IMR-90 (cell line): ENCODE measurements around the gene PLCG2. TPM values are rescaled to one million over a fixed set of nuclear protein-coding genes. Genes with fewer than 3 reads are reported as not detected.

Experiments used
- ATAC-seq: fragments of 200-7000 bp; cut with Tn5 transposase; 2 replicates; pipeline ENCODE4 v1.9.1; 2020; ENCODE audit warnings: low read depth, mild to moderate bottlenecking, moderate library complexity
- BruUV-seq: library from RNA; stranded (reverse); fragments of 400-500 nt; replicated peaks from 2 replicates; lab custom pipeline; 2021; lab: Mats Ljungman, UMichigan
- CTCF ChIA-PET: fragments of 300-600 bp; formaldehyde crosslinking; extraction: SDS; loops from one replicate; lab custom pipeline; 2021; ENCODE audit warnings: antibody characterized with exemption; lab: Yijun Ruan, JAX
- POLR2A ChIA-PET: fragments of 300-600 bp; sonication (Branson Sonifier 250); formaldehyde crosslinking; loops from one replicate; lab custom pipeline; 2022; ENCODE audit warnings: antibody characterized with exemption; ENCODE audit not compliant: unreplicated experiment; lab: Charles Lee
- DNase-seq: peaks from one replicate; pipeline ENCODE4 v3.0.0; 2013
- H2AFZ ChIP-seq: replicated peaks from 2 replicates; pipeline ENCODE3; 2013; ENCODE audit warnings: low read length, mild to moderate bottlenecking; ENCODE audit not compliant: poor library complexity
- H2AK5ac ChIP-seq: 2 replicates; pipeline ENCODE4 v1.6.1; 2013; ENCODE audit warnings: low read depth, low read length, inconsistent platforms
- H2AK9ac ChIP-seq: replicated peaks from 2 replicates; pipeline ENCODE3; 2013; ENCODE audit warnings: mild to moderate bottlenecking, low read depth, low read length, moderate library complexity; ENCODE audit not compliant: poor library complexity
- H2BK120ac ChIP-seq: 2 replicates; pipeline ENCODE4 v1.6.1; 2013; ENCODE audit warnings: low read depth, low read length, inconsistent platforms
- H2BK15ac ChIP-seq: 3 replicates; pipeline ENCODE4 v1.6.1; 2013; ENCODE audit warnings: low read depth, low read length, inconsistent platforms
- H2BK20ac ChIP-seq: 2 replicates; pipeline ENCODE4 v1.6.1; 2013; ENCODE audit warnings: low read depth, mild to moderate bottlenecking, inconsistent platforms, low read length, moderate library complexity
- H2BK5ac ChIP-seq: 2 replicates; pipeline ENCODE4 v1.6.1; 2013; ENCODE audit warnings: mild to moderate bottlenecking, low read depth, low read length, inconsistent platforms; ENCODE audit not compliant: poor library complexity, severe bottlenecking
- H3K14ac ChIP-seq: replicated peaks from 2 replicates; pipeline ENCODE4 v1.6.1; 2013; ENCODE audit warnings: low read depth, low read length, inconsistent platforms
- H3K18ac ChIP-seq: 2 replicates; pipeline ENCODE4 v1.6.1; 2013; ENCODE audit warnings: low read depth, low read length, control low read depth
- H3K23ac ChIP-seq: 2 replicates; pipeline ENCODE4 v1.6.1; 2013; ENCODE audit warnings: low read depth, low read length, inconsistent platforms
- H3K27ac ChIP-seq: 2 replicates; pipeline ENCODE4 v1.5.1; 2013; ENCODE audit warnings: mild to moderate bottlenecking, control low read depth, low read length; ENCODE audit not compliant: insufficient read depth
- H3K27me3 ChIP-seq: 2 replicates; pipeline ENCODE4 v1.6.1; 2013; ENCODE audit warnings: low read length; ENCODE audit not compliant: control insufficient read depth, insufficient read depth
- H3K36me3 ChIP-seq: 2 replicates; pipeline ENCODE4 v1.6.1; 2013; ENCODE audit warnings: low read length, mixed read lengths; ENCODE audit not compliant: control insufficient read depth, insufficient read depth
- H3K4ac ChIP-seq: 2 replicates; pipeline ENCODE4 v1.6.1; 2013; ENCODE audit warnings: low read depth, low read length, inconsistent platforms
- H3K4me1 ChIP-seq: 2 replicates; pipeline ENCODE4 v1.6.1; 2013; ENCODE audit warnings: low read length, mixed read lengths; ENCODE audit not compliant: control insufficient read depth, insufficient read depth
- H3K4me2 ChIP-seq: 2 replicates; pipeline ENCODE4 v1.6.1; 2013; ENCODE audit warnings: low read depth, mild to moderate bottlenecking, control low read depth, low read length, moderate library complexity
- H3K4me3 ChIP-seq: 2 replicates; pipeline ENCODE4 v1.5.1; 2013; ENCODE audit warnings: low read depth, mild to moderate bottlenecking, control low read depth, low read length, moderate library complexity; ENCODE audit not compliant: insufficient read depth
- H3K56ac ChIP-seq: 2 replicates; pipeline ENCODE4 v1.6.1; 2013; ENCODE audit warnings: low read length, inconsistent platforms; ENCODE audit not compliant: insufficient read depth; ENCODE audit errors: extremely low read depth
- H3K79me1 ChIP-seq, 2 experiments: 2 replicates each; pipeline ENCODE4 v1.6.1; 2013; ENCODE audit warnings: low read length in 2 of 2, inconsistent platforms in 1 of 2, low read depth in 1 of 2
- H3K9ac ChIP-seq: 2 replicates; pipeline ENCODE4 v1.6.1; 2013; ENCODE audit warnings: low read depth, low read length, control low read depth
- H3K9me1 ChIP-seq: 2 replicates; pipeline ENCODE4 v1.6.1; 2013; ENCODE audit warnings: low read length, inconsistent platforms; ENCODE audit not compliant: insufficient read depth
- H3K9me3 ChIP-seq: 2 replicates; pipeline ENCODE4 v1.6.1; 2013; ENCODE audit warnings: low read length; ENCODE audit not compliant: control insufficient read depth, insufficient read depth
- H4K20me1 ChIP-seq: 2 replicates; pipeline ENCODE4 v1.6.1; 2013; ENCODE audit warnings: low read length, inconsistent platforms; ENCODE audit not compliant: insufficient read depth
- H4K5ac ChIP-seq: 2 replicates; pipeline ENCODE4 v1.6.1; 2013; ENCODE audit warnings: mild to moderate bottlenecking, low read depth, low read length, control low read depth
- H4K8ac ChIP-seq, 2 experiments: 2 replicates each; pipeline ENCODE4 v1.6.1; 2013; ENCODE audit warnings: low read depth in 2 of 2, low read length in 2 of 2, control low read depth in 1 of 2, inconsistent platforms in 1 of 2
- H4K91ac ChIP-seq: 2 replicates; pipeline ENCODE4 v1.6.1; 2013; ENCODE audit warnings: low read depth, low read length, inconsistent platforms; ENCODE audit not compliant: insufficient read depth
- MXI1 ChIP-seq: IDR thresholded peaks from 2 replicates; pipeline ENCODE4 v1.6.1; 2012; ENCODE audit warnings: low read depth, mild to moderate bottlenecking, low read length, moderate library complexity, borderline replicate concordance
- RFX5 ChIP-seq: IDR thresholded peaks from 2 replicates; pipeline ENCODE4 v1.8.0; 2012; ENCODE audit warnings: low read depth, mild to moderate bottlenecking, low read length, moderate library complexity
- SMC3 ChIP-seq: fragments of 150-350 bp; IDR thresholded peaks from 2 replicates; pipeline ENCODE4 v1.6.1; 2016; ENCODE audit warnings: low read depth, mild to moderate bottlenecking, antibody characterized with exemption, low read length, moderate library complexity
- WGBS, 2 experiments: methylation state at CpG; one replicate each; pipeline versions ENCODE4 v1.1.5 to v1.1.7; 2013; ENCODE audit warnings: missing lambda C conversion rate in 2 of 2; ENCODE audit not compliant: insufficient read length in 1 of 2; ENCODE audit errors: extremely low coverage in 2 of 2; 5-methylcytosine and 5-hydroxymethylcytosine counted together
- dilution Hi-C: fragments of 300-500 bp; cut with HindIII; formaldehyde crosslinking; loops from one replicate; pipeline ENCODE4 v1.14.3; 2018; ENCODE audit warnings: low sequenced_read_pairs; ENCODE audit not compliant: unreplicated experiment
- in situ Hi-C: fragments of 300-500 bp; cut with MboI; formaldehyde crosslinking; loops from 3 replicates; pipeline ENCODE4 v1.14.3; 2019; ENCODE audit warnings: low sequenced_read_pairs, inconsistent platforms, mixed read lengths
- intact Hi-C: fragments of 100-400 bp; cut with micrococcal nuclease; formaldehyde crosslinking; loops from 2 replicates; pipeline ENCODE4 v1.10.0; 2022
- polyA plus RNA-seq, 3 experiments: library from polyadenylated mRNA; depleted of rRNA; stranded (reverse); fragments of >200 nt; gene quantifications; 2 replicates each; pipeline ENCODE4 v1.2.3, GENCODE V29; 2012; ENCODE audit warnings: low replicate concordance in 1 of 3
- total RNA-seq: library from RNA; depleted of rRNA; stranded (reverse); fragments of >200 nt; gene quantifications from 2 replicates; pipeline ENCODE4 v1.2.3, GENCODE V29; 2012

PLCG2 gene
- total and polyA plus RNA-seq, 2 of the 4 experiments (the other 2 are of a cell fraction) = 0.14 to 0.18 TPM

- no peak overlapping the region for H3K23ac ChIP-seq
- H3K79me1 ChIP-seq = no peaks in the 10 kb centered on the region
- no peak overlapping the region for H3K27ac ChIP-seq
- BruUV-seq = no TSS peak
- no peak overlapping the region for H3K4me2 ChIP-seq
- no peak overlapping the region for H3K14ac ChIP-seq
- peaks cover 11% of the 10 kb centered on the region for H3K27me3 ChIP-seq
- 0% methylated on average over 1 of the region's 14 CpGs; no CpG with 5 or more reads in 1 of the 2 experiments for WGBS, 2 experiments
- H2BK20ac ChIP-seq = no peak overlapping the region
- H4K8ac ChIP-seq = no peak overlapping the region
- H2BK15ac ChIP-seq = no peak overlapping the region
- H3K9ac ChIP-seq = no peak overlapping the region
- ChIA-PET CTCF (interaction anchor here (0.6 kb wide), 1 partner anchor 125 kb away, joined by 6 read pairs; no protein-coding TSS in a partner anchor), POLR2A (no interaction called here)
- H3K4me1 ChIP-seq = no peaks in the 10 kb centered on the region
- no peak overlapping the region for H3K18ac ChIP-seq
- no peak overlapping the region for H4K91ac ChIP-seq
- no peaks in the 10 kb centered on the region for H3K9me1 ChIP-seq
- no peak overlapping the region for H3K4me3 ChIP-seq
- TF ChIP-seq MXI1 = no peak
- no peak for TF ChIP-seq SMC3
- TF ChIP-seq RFX5 = no peak
- H4K20me1 ChIP-seq = no peaks in the 10 kb centered on the region
- no peak overlapping the region for H2BK5ac ChIP-seq
- H3K36me3 ChIP-seq = no peaks in the 10 kb centered on the region
- intact Hi-C loops = no loop called here
- no peak overlapping the region for H2AK9ac ChIP-seq
- no peaks in the 10 kb centered on the region for H3K9me3 ChIP-seq
- ATAC-seq (no peak), DNase-seq (no peak)
- in situ Hi-C loops = no loop called here
- dilution Hi-C loops = no loop called here
- no peak overlapping the region for H3K4ac ChIP-seq
- H2AFZ ChIP-seq = peak overlapping the region; percentile 9
- no peak overlapping the region for H2BK120ac ChIP-seq
- H3K56ac ChIP-seq = no peak overlapping the region
- no peak overlapping the region for H4K5ac ChIP-seq
- no peak overlapping the region for H2AK5ac ChIP-seq
These were observed 85.7 kb downstream of the PLCG2 start for GRCh38 chr16:81864646-81865382.
